ENCODE measurements around the gene EOLA2. TPM values are rescaled to one million over a fixed set of nuclear protein-coding genes. Genes with fewer than 3 reads are reported as not detected.

Gene EOLA2
- total RNA-seq, result 34.4 and 36.4 TPM in 2 replicates
- long read RNA-seq, transcript CXorf40B-205 (6 exons, 1,440 nt), result minor isoform, 8 of 60 reads
- long read RNA-seq, transcript CXorf40B-203 (5 exons, 1,653 nt), result major isoform, 15 of 60 reads
- long read RNA-seq, partial matches to known transcripts, result 15 of 60 reads
- long read RNA-seq, other reads (novel, unspliced or antisense), result 19 of 60 reads

- Mint-ChIP-seq H3K36me3 (ENCODE audit: insufficient read depth) (peaks cover 2% of the 10 kb centered on the region), H3K9me3 (ENCODE audit: low read depth) (no peaks in the 10 kb centered on the region), H3K27ac (peak within 1 kb of the TSS; percentile 99), H3K4me3 (ENCODE audit: low read depth) (peak within 1 kb of the TSS; percentile 78), H3K27me3 (no peaks in the 10 kb centered on the region), H3K4me1 (ENCODE audit: low read depth) (peaks cover 1% of the 10 kb centered on the region)
- peak; percentile 70 for DNase-seq (ENCODE audit: low spot score, unreplicated experiment)
- TF ChIP-seq CTCF (IDR thresholded peaks at IDR 0.05; ENCODE audit: unreplicated experiment), result peak; percentile 63
Observed at GRCh38 chrX:149938427-149938880, at the start of gene EOLA2. Gene EOLA2 (minus strand): TSS chrX:149938491. CDS start chrX:149933874, 4,617 bp downstream.

GRCh38 chrX:149987613-149988012 lies 49.3 kb upstream of the EOLA2 start:
- H3K4me1 Mint-ChIP-seq (ENCODE audit: low read depth), result peaks cover 5% of the 10 kb centered on the region
- peaks cover 1% of the 10 kb centered on the region for H3K36me3 Mint-ChIP-seq (ENCODE audit: insufficient read depth)
- no peak overlapping the region for H3K4me3 Mint-ChIP-seq (ENCODE audit: low read depth)
- no peak overlapping the region for H3K27ac Mint-ChIP-seq
- TF ChIP-seq CTCF (IDR thresholded peaks at IDR 0.05; ENCODE audit: unreplicated experiment), result no peak
- H3K9me3 Mint-ChIP-seq (ENCODE audit: low read depth), result peaks cover 5% of the 10 kb centered on the region
- no peaks in the 10 kb centered on the region for H3K27me3 Mint-ChIP-seq
- no peak for DNase-seq (ENCODE audit: low spot score, unreplicated experiment)

- Mint-ChIP-seq H3K27me3 (no peaks in the 10 kb centered on the region), H3K9me3 (ENCODE audit: low read depth) (peaks cover 13% of the 10 kb centered on the region)
Observed at GRCh38 chrX:149984411-149984810, 46.1 kb upstream of the EOLA2 start.

GRCh38 chrX:149982310-149982709 lies 44.0 kb upstream of the EOLA2 start:
- Mint-ChIP-seq H3K27me3 (no peaks in the 10 kb centered on the region), H3K9me3 (ENCODE audit: low read depth) (peaks cover 18% of the 10 kb centered on the region), H3K4me1 (ENCODE audit: low read depth) (peaks cover 5% of the 10 kb centered on the region), H3K4me3 (ENCODE audit: low read depth) (no peak overlapping the region), H3K27ac (no peak overlapping the region), H3K36me3 (ENCODE audit: insufficient read depth) (no peaks in the 10 kb centered on the region)
- DNase-seq (ENCODE audit: low spot score, unreplicated experiment), result no peak
- TF ChIP-seq CTCF (IDR thresholded peaks at IDR 0.05; ENCODE audit: unreplicated experiment), result no peak

More at GRCh38 chrX:149984411-149984810, 46.1 kb upstream of the EOLA2 start:
- no peak for DNase-seq (ENCODE audit: low spot score, unreplicated experiment)
- Mint-ChIP-seq H3K36me3 (ENCODE audit: insufficient read depth) (no peaks in the 10 kb centered on the region), H3K4me1 (ENCODE audit: low read depth) (peaks cover 5% of the 10 kb centered on the region), H3K4me3 (ENCODE audit: low read depth) (no peak overlapping the region), H3K27ac (no peak overlapping the region)
- no peak for TF ChIP-seq CTCF (IDR thresholded peaks at IDR 0.05; ENCODE audit: unreplicated experiment)

GRCh38 chrX:149979126-149979644 lies 40.9 kb upstream of the EOLA2 start:
- Mint-ChIP-seq H3K9me3 (ENCODE audit: low read depth) (peaks cover 18% of the 10 kb centered on the region), H3K27me3 (no peaks in the 10 kb centered on the region), H3K4me1 (ENCODE audit: low read depth) (peaks cover 5% of the 10 kb centered on the region), H3K4me3 (ENCODE audit: low read depth) (no peak overlapping the region), H3K27ac (no peak overlapping the region), H3K36me3 (ENCODE audit: insufficient read depth) (no peaks in the 10 kb centered on the region)
- no peak for TF ChIP-seq CTCF (IDR thresholded peaks at IDR 0.05; ENCODE audit: unreplicated experiment)
- DNase-seq (ENCODE audit: low spot score, unreplicated experiment), result no peak
